IPS DF 6.9 (cell line): ENCODE data around the gene OR5C1.

ENCODE experiments used
- DNase-seq: peaks from one replicate; pipeline ENCODE4 v3.0.0-alpha.2; 2013; ENCODE audit warnings: low read depth, low spot score
- H3K27ac ChIP-seq: one replicate; pipeline ENCODE4 v1.5.1; 2013; ENCODE audit warnings: low read length, control low read depth
- H3K27me3 ChIP-seq: 2 replicates; pipeline ENCODE4 v1.6.1; 2013; ENCODE audit warnings: mild to moderate bottlenecking, low read length; ENCODE audit not compliant: control insufficient read depth, insufficient read depth
- H3K36me3 ChIP-seq: 2 replicates; pipeline ENCODE4 v1.6.1; 2013; ENCODE audit warnings: low read length; ENCODE audit not compliant: control insufficient read depth, insufficient read depth
- H3K4me1 ChIP-seq: 2 replicates; pipeline ENCODE4 v1.6.1; 2013; ENCODE audit warnings: low read length; ENCODE audit not compliant: control insufficient read depth, insufficient read depth
- H3K4me3 ChIP-seq: 2 replicates; pipeline ENCODE4 v1.5.1; 2013; ENCODE audit warnings: mild to moderate bottlenecking, low read length
- H3K9me3 ChIP-seq: 2 replicates; pipeline ENCODE4 v1.6.1; 2013; ENCODE audit warnings: low read length, inconsistent platforms; ENCODE audit not compliant: control insufficient read depth, insufficient read depth
- WGBS: extraction: QIAGEN DNeasy Blood & Tissue Kit; methylation state at CpG from one replicate; pipeline ENCODE4 v1.1.7; 2013; ENCODE audit warnings: mixed read lengths, missing lambda C conversion rate; ENCODE audit not compliant: insufficient read length, insufficient coverage; 5-methylcytosine and 5-hydroxymethylcytosine counted together

The OR5C1 gene

DNA sequence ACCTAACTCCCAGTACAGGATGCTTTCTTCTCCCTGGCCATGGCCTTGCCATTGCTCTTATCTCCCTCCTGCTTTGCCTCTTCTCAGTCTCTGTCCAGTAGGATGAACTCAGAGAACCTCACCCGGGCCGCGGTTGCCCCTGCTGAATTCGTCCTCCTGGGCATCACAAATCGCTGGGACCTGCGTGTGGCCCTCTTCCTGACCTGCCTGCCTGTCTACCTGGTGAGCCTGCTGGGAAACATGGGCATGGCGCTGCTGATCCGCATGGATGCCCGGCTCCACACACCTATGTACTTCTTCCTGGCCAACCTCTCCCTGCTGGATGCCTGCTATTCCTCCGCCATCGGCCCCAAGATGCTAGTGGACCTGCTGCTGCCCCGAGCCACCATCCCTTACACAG is at the start of gene OR5C1:
TSS of gene OR5C1 (plus strand) at position 103 of the 400 bp plus-strand sequence. CDS start at position 103, 0 bp downstream.
- Histone ChIP-seq H3K27ac (no peak within 1 kb of the TSS), H3K36me3 (no peaks in the 10 kb centered on the region), H3K4me3 (no peak within 1 kb of the TSS), H3K4me1 (no peaks in the 10 kb centered on the region), H3K27me3 (no peaks in the 10 kb centered on the region), H3K9me3 (no peaks in the 10 kb centered on the region)
- no peak for DNase-seq
- no CpG with 5 or more reads among the region's 12 CpGs for WGBS

- no CpG with 5 or more reads among the region's 6 CpGs for WGBS
- no peaks in the 10 kb centered on the region for H3K4me1 ChIP-seq
- no peak for DNase-seq
- no peaks in the 10 kb centered on the region for H3K36me3 ChIP-seq
- no peak within 1 kb of the TSS for H3K27ac ChIP-seq
- no peak within 1 kb of the TSS for H3K4me3 ChIP-seq
- no peaks in the 10 kb centered on the region for H3K27me3 ChIP-seq
- peaks cover 7% of the 10 kb centered on the region for H3K9me3 ChIP-seq
Measured at GRCh38 chr9:122742003-122742402, 46.7 kb upstream of the OR5C1 start, which contains the start of gene OR1L6. Gene OR1L6, plus strand, starts transcription at chr9:122742303. Its CDS starts 7,545 bp downstream, at chr9:122749848.

- Histone ChIP-seq H3K27me3 (no peaks in the 10 kb centered on the region), H3K9me3 (peaks cover 2% of the 10 kb centered on the region; the same call in 1 of the 2 replicates), H3K4me1 (no peaks in the 10 kb centered on the region), H3K27ac (no peak overlapping the region), H3K36me3 (no peaks in the 10 kb centered on the region), H3K4me3 (no peak overlapping the region)
- WGBS: 100% methylated on average over 1 of the region's 2 CpGs
- DNase-seq: no peak
Measured at GRCh38 chr9:122754825-122755224, 33.9 kb upstream of the OR5C1 start.

- WGBS: no CpG with 5 or more reads among the region's 4 CpGs
- no peak for DNase-seq
- no peaks in the 10 kb centered on the region for H3K4me1 ChIP-seq
- H3K4me3 ChIP-seq: no peak overlapping the region
- H3K9me3 ChIP-seq: no peaks in the 10 kb centered on the region
- H3K27ac ChIP-seq: no peak overlapping the region
- no peaks in the 10 kb centered on the region for H3K36me3 ChIP-seq
- H3K27me3 ChIP-seq: no peaks in the 10 kb centered on the region
Measured at GRCh38 chr9:122767817-122768216, 20.9 kb upstream of the OR5C1 start.

DNA sequence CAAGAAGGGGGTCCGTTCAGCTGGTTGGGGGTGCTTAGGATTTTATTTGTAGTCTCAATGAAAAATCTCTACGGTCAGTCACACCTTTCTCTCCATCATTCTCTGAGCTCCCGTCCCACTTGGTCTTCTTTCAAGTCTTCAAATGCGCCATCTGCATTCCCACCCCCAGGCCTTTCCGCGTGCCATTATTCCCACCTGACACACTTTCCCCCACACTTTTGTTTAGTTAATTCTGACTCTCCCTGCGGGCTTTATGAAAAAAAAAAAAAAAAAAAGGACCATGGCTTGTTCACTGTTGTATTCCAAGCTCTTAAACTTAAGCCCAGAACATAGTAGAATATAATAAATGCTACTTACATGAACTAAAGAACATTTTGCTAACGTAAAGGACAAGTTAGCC is 11.7 kb upstream of the OR5C1 start:
- H3K27me3 ChIP-seq: no peaks in the 10 kb centered on the region
- no peak overlapping the region for H3K4me3 ChIP-seq
- whole genome bisulfite sequencing: no CpG with 5 or more reads among the region's 8 CpGs
- DNase-seq: no peak
- H3K27ac ChIP-seq: no peak overlapping the region
- peaks cover 1% of the 10 kb centered on the region for H3K9me3 ChIP-seq
- H3K4me1 ChIP-seq: no peaks in the 10 kb centered on the region
- H3K36me3 ChIP-seq: no peaks in the 10 kb centered on the region

- no peak overlapping the region for H3K27ac ChIP-seq
- H3K4me3 ChIP-seq: no peak overlapping the region
- H3K4me1 ChIP-seq: no peaks in the 10 kb centered on the region
- H3K9me3 ChIP-seq: peaks cover 1% of the 10 kb centered on the region
- DNase-seq: no peak
- WGBS: no CpG with 5 or more reads among the region's 3 CpGs
- no peaks in the 10 kb centered on the region for H3K36me3 ChIP-seq
- H3K27me3 ChIP-seq: no peaks in the 10 kb centered on the region
Measured at GRCh38 chr9:122777935-122778627, 10.7 kb upstream of the OR5C1 start.

DNA sequence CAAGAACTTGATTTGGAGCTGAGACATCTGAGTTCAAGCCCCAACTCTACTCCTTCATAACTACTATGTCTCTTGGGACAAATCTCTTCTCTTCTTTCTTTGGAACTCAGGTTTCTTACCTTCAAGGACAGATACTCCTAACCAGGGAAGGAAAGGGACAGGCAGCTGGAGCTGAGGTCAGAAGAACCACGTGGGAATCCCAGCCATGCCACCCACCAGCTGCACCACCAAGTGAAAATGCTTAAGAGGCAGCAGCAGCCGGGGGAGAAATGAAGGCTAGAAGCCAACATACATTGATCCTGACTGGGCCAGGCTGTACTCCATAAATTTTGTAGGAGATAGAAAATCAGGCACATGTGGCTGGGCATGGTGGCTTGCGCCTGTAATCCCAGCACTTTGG is 9.6 kb upstream of the OR5C1 start:
- no peak for DNase-seq
- Histone ChIP-seq H3K4me3 (no peak overlapping the region), H3K27ac (no peak overlapping the region), H3K27me3 (no peaks in the 10 kb centered on the region), H3K4me1 (no peaks in the 10 kb centered on the region), H3K9me3 (no peaks in the 10 kb centered on the region; the same call in 1 of the 2 replicates), H3K36me3 (no peaks in the 10 kb centered on the region)
- no CpG with 5 or more reads among the region's 3 CpGs for WGBS

DNA sequence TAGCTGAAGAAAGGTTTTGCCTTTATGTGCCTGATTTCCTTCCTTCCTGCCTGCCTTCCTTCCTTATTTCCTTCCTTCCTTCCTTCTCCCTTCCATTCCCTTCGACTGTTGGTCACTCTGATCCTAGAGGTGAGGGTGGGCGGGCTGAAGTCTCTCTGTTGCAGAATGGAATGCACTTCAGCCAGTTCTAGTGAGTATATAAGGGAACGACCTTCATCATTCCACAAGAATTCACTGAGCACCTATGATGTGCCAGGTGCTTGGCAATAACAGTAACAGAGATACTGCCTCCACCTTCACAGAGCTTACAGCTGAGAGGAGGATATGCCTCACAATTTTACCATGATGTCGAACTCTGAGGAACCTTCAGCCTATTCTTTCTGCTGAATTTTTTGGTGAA is 8.7 kb upstream of the OR5C1 start:
- H3K4me1 ChIP-seq: no peaks in the 10 kb centered on the region
- H3K4me3 ChIP-seq: no peak overlapping the region
- no peaks in the 10 kb centered on the region for H3K27me3 ChIP-seq
- H3K36me3 ChIP-seq: no peaks in the 10 kb centered on the region
- no peaks in the 10 kb centered on the region; the same call in 1 of the 2 replicates for H3K9me3 ChIP-seq
- no peak for DNase-seq
- no CpG with 5 or more reads among the region's 4 CpGs for WGBS
- no peak overlapping the region for H3K27ac ChIP-seq

DNA sequence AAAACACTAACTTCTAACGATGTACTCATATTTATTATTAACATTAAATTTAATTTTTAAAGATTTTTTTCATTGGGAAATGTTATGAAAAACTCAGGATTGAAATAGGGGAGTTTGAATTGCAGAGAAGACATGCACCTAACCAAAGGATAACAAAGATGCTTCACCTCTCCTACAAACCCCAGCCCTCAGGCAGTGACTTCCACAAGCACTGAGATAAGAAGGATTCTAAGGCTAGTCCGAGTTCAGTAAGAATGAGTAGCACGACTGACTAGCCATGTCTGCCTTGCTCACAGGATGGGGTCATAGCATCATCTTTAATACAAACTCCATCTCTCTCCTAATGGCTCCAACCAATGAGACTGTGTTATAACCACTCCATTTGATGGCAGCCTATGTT is 7.1 kb upstream of the OR5C1 start:
- no peaks in the 10 kb centered on the region for H3K36me3 ChIP-seq
- H3K4me1 ChIP-seq: no peaks in the 10 kb centered on the region
- H3K27ac ChIP-seq: no peak overlapping the region
- DNase-seq: no peak
- no peaks in the 10 kb centered on the region for H3K27me3 ChIP-seq
- WGBS: no CpG with 5 or more reads among the region's 3 CpGs
- H3K9me3 ChIP-seq: no peaks in the 10 kb centered on the region; the same call in 1 of the 2 replicates
- no peak overlapping the region for H3K4me3 ChIP-seq

- H3K27ac ChIP-seq: no peak overlapping the region
- H3K4me1 ChIP-seq: no peaks in the 10 kb centered on the region
- H3K9me3 ChIP-seq: no peaks in the 10 kb centered on the region
- no peaks in the 10 kb centered on the region for H3K36me3 ChIP-seq
- DNase-seq: no peak
- H3K4me3 ChIP-seq: no peak overlapping the region
- H3K27me3 ChIP-seq: no peaks in the 10 kb centered on the region
Measured at GRCh38 chr9:122785269-122785668, 3.5 kb upstream of the OR5C1 start.

- no peak overlapping the region for H3K27ac ChIP-seq
- DNase-seq: no peak
- no CpG with 5 or more reads among the region's 4 CpGs for WGBS
Measured at GRCh38 chr9:122786338-122786737, 2.4 kb upstream of the OR5C1 start.

More at GRCh38 chr9:122786338-122786737, 2.4 kb upstream of the OR5C1 start:
- no peaks in the 10 kb centered on the region for H3K4me1 ChIP-seq
- H3K9me3 ChIP-seq: no peaks in the 10 kb centered on the region
- no peaks in the 10 kb centered on the region for H3K27me3 ChIP-seq
- no peak overlapping the region for H3K4me3 ChIP-seq
- no peaks in the 10 kb centered on the region for H3K36me3 ChIP-seq
